Measurements from ENCODE around the gene RAPGEF5.

RAPGEF5 gene

DNA sequence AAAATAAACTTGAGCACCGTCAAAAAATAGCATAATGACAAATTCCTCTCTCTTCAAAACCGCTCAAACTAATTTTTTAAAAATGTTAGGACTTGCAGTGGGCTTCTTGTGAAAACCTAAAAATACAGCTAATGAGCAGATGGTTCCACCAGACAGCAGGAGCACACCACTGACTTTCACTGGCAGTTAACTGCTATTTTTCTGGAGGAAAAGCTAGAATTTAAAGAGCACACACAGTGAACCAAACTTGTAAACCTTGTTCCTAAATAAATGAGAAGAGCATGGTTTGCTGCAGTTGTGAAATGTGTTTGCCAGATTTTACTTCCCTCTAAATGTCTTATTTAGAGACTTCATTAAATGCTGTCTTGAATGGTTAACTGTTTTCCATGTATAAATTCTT is 143.9 kb downstream of the RAPGEF5 start:
- TF ChIP-seq CTCF (IDR thresholded peaks at IDR 0.05; ENCODE audit: extremely low read depth, missing control alignments): no peak
- DNase-seq (ENCODE audit: low spot score): no peak

DNA sequence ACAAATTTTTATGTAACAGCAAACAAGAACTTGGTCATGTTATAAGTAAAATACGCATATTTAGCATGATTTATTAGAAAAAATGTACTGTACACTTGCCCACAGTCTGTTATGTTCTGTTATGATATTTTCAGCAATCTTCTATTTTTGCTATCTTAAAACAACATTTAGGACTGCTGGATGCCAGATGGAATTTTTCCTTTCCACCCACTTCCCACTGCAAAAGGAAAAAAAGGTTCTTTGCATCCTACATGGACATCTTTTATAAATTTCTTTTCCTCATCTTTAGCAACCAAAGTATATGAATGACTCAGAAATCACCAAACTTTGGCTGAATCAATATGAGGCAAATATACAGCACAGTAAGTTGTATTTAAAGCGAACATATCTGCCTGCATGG is 146.0 kb downstream of the RAPGEF5 start:
- TF ChIP-seq CTCF (IDR thresholded peaks at IDR 0.05; ENCODE audit: extremely low read depth, missing control alignments): no peak
- no peak for DNase-seq (ENCODE audit: low spot score)

DNA sequence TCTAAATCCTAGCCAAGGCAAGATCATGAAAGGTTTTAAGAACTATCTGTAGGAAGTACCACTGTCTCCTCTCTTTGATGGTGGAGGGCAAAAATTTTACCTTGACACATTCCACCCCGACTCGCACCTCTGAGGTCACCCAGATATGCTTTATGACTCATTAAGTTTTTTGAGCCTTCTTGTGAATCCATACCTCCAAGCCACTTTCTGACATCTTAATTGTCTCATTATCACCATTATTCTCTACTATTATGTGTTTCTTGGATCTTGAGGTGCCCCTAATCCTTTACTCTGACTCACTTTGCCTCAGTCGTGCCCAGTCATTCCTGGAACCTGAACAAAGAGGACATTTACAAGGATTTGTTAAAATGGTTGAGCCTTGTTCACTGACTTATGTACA is 146.6 kb downstream of the RAPGEF5 start:
- no peak for DNase-seq (ENCODE audit: low spot score)
- no peak for TF ChIP-seq CTCF (IDR thresholded peaks at IDR 0.05; ENCODE audit: extremely low read depth, missing control alignments)

GRCh38 chr7:22208799-22209198 is 148.2 kb downstream of the RAPGEF5 start:
- DNase-seq (ENCODE audit: low spot score): no peak
- TF ChIP-seq CTCF (IDR thresholded peaks at IDR 0.05; ENCODE audit: extremely low read depth, missing control alignments): no peak

DNA sequence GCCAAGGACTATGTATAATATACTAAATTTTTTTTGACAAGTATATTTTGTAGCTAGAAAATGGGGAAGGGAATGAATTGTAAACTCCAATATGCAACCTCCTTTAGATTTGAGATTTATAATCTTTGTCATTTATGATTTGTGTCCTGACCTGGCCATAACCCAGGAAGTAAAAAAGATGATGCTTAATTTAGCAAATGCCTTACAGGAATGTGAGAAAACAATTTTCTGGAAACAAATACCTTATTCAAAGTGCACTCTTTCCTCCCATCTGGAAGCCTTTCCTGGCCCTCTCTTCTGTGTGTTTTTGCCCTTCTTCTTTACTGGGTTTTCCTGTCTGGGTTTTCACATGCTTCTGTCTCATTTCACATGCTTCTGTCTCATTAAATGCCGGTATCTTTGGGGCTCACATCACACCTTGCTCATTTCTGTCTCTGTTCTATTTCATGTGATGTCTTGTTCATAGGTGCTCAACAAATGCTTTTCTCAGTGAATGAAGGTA is 149.2 kb downstream of the RAPGEF5 start:
- TF ChIP-seq CTCF (IDR thresholded peaks at IDR 0.05; ENCODE audit: extremely low read depth, missing control alignments): no peak
- DNase-seq (ENCODE audit: low spot score): no peak

- no peak for DNase-seq (ENCODE audit: low spot score)
- TF ChIP-seq CTCF (IDR thresholded peaks at IDR 0.05; ENCODE audit: extremely low read depth, missing control alignments): no peak
Observed at GRCh38 chr7:22205631-22206030, 151.3 kb downstream of the RAPGEF5 start.

DNA sequence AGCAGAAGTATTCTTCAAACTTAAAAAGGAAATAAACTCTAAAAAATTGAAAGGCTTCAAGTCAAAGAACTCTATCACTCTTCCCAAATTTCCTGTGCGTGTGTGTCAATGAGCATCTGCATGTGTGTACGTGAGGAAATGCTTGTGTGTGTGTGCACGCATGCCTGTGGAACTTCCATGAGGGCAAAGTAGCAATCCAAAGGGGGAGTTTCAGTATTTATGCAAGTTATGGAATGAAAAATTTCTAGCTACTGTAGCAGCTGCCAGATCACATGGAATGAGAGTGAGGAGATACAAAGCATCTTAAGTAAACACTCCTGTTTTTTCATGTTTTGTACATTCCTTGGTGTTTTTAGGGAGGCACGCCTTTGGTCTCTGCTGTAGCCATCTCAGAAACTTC is 152.6 kb downstream of the RAPGEF5 start:
- no peak for DNase-seq (ENCODE audit: low spot score)
- no peak for TF ChIP-seq CTCF (IDR thresholded peaks at IDR 0.05; ENCODE audit: extremely low read depth, missing control alignments)
